Uterus (tissue), 4 donors: ENCODE results near the gene TBPL2. TPM values are rescaled to one million over a fixed set of nuclear protein-coding genes. Genes with fewer than 3 reads are reported as not detected.

Experiments
- DNase-seq, 2 donors: peaks; one replicate each; pipeline ENCODE4 v3.0.0-alpha.2; 2019 to 2020
- H3K27ac ChIP-seq, 2 donors: fragments of 200-600 bp; sonication (generic); 1 replicate in 1 of 2; 2 replicates in 1 of 2; pipeline ENCODE4 v1.5.1; 2016 to 2018
- H3K27me3 ChIP-seq, 2 donors: fragments of 200-600 bp; sonication (generic); one replicate each; pipeline ENCODE4 v1.5.1; 2018 to 2019; ENCODE audit warnings: control low read depth in 1 of 2
- H3K36me3 ChIP-seq, 2 donors: fragments of 200-600 bp; sonication (generic); one replicate each; pipeline ENCODE4 v1.5.1; 2019; ENCODE audit warnings: control low read depth in 1 of 2
- H3K4me1 ChIP-seq, 2 donors: fragments of 200-600 bp; sonication (generic); one replicate each; pipeline ENCODE4 v1.5.1; 2018 to 2019; ENCODE audit warnings: control low read depth in 1 of 2
- H3K4me3 ChIP-seq, 2 donors: fragments of 200-600 bp; sonication (generic); 1 replicate in 1 of 2; 2 replicates in 1 of 2; pipeline ENCODE4 v1.5.1; 2018 to 2019; ENCODE audit warnings: mild to moderate bottlenecking in 1 of 2
- H3K9me3 ChIP-seq, 2 donors: fragments of 200-600 bp; sonication (generic); one replicate each; pipeline ENCODE4 v1.5.1; 2019; ENCODE audit warnings: control low read depth in 1 of 2
- CTCF ChIP-seq, 4 experiments: fragments of 200-600 bp in 2 of 4; fragments of 450-650 bp in 2 of 4; sonication (generic) in 2 of 4; IDR thresholded peaks; one replicate each; pipeline ENCODE4 v1.5.1; 2016 to 2019; ENCODE audit warnings: antibody characterized with exemption in 4 of 4, mild to moderate bottlenecking in 2 of 4, moderate library complexity in 1 of 4
- POLR2A ChIP-seq, 2 donors: fragments of 450-650 bp; IDR thresholded peaks; one replicate each; pipeline ENCODE4 v1.6.1; 2016; ENCODE audit warnings: antibody characterized with exemption in 2 of 2, mild to moderate bottlenecking in 1 of 2, moderate library complexity in 1 of 2
- intact Hi-C: fragments of 100-400 bp; cut with DNase I; formaldehyde crosslinking; loops from one replicate; pipeline ENCODE4 v1.15.1; 2023; ENCODE audit warnings: low total_unique reads
- total RNA-seq, 4 donors: library from RNA; depleted of rRNA in 3 of 4; stranded (reverse); fragments of >200 nt in 3 of 4; gene quantifications; one replicate each; pipeline versions ENCODE4 v1.1.0 to v1.2.4, GENCODE V29; 2014 to 2023
- donor health status: DM: yes; HTN: yes; CAD: no.

Gene TBPL2
- total RNA-seq, 4 donors from 2014 or later: not detected

GRCh38 chr14:55433880-55434804, 6.3 kb downstream of the TBPL2 start:
- H3K4me3 ChIP-seq: no peak overlapping the region
- H3K36me3 ChIP-seq: no peaks in the 10 kb centered on the region
- TF ChIP-seq CTCF (IDR thresholded peaks at IDR 0.05): no peak
- TF ChIP-seq POLR2A (IDR thresholded peaks at IDR 0.05): no peak
- no peaks in the 10 kb centered on the region for H3K27me3 ChIP-seq
- H3K9me3 ChIP-seq: no peaks in the 10 kb centered on the region
- intact Hi-C loops: no loop called here
- no peak overlapping the region for H3K27ac ChIP-seq
- DNase-seq: no peak
- no peaks in the 10 kb centered on the region for H3K4me1 ChIP-seq

DNA sequence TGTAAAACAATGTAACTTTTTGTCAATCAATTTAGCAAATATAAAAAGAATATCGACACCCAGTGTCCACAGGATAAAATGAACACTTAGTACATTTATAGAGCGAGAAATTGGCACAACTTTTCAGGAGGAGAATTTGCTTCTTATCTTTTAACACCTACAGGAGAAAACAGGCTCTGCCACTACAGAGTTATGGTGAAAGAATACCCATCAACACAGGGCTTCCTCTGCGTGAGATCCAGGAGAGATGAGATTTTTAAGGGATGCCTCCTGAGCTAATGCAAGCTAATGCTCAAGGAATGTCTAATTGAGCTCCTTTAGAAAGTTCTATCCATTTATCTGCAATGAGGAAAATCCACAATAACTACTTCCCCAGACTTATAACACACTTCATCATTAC, 7.8 kb downstream of the TBPL2 start:
- Histone ChIP-seq H3K27me3 (no peaks in the 10 kb centered on the region), H3K27ac (no peak overlapping the region), H3K4me3 (no peak overlapping the region), H3K36me3 (no peaks in the 10 kb centered on the region), H3K4me1 (no peaks in the 10 kb centered on the region), H3K9me3 (no peaks in the 10 kb centered on the region)
- intact Hi-C loops: no loop called here
- no peak for DNase-seq
- TF ChIP-seq CTCF (IDR thresholded peaks at IDR 0.05) (no peak), POLR2A (IDR thresholded peaks at IDR 0.05) (no peak)

- Histone ChIP-seq H3K4me1 (no peaks in the 10 kb centered on the region), H3K27me3 (no peaks in the 10 kb centered on the region), H3K27ac (no peak overlapping the region), H3K36me3 (no peaks in the 10 kb centered on the region), H3K4me3 (no peak overlapping the region), H3K9me3 (no peaks in the 10 kb centered on the region)
- peak in 1 of 2 donors; percentile 36 for DNase-seq
- TF ChIP-seq CTCF (IDR thresholded peaks at IDR 0.05): peak in 3 of 4 experiments; percentile 13 to 43 (median 21)
- no peak for TF ChIP-seq POLR2A (IDR thresholded peaks at IDR 0.05)
- intact Hi-C loops: no loop called here
Measured at GRCh38 chr14:55430024-55430690, 10.3 kb downstream of the TBPL2 start.

DNA sequence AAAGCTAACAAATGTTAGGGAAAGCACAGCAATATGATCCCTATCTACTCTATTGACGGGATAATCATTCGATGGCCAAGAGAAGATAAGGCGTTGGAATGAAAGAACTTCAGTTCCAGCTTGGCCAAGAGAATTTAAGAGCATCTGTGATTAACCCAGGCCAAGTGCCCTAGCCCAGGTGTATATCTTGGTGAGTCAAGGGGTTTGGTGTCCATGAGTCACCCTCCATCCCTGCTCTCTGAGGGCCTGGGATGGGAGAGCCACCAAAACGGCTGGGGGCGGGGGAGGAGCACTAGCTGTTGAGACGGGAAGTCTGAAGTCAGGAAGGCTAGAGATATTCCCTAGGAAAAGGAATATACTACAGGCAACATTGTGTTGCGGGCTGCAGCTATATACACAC, 13.0 kb downstream of the TBPL2 start:
- no peaks in the 10 kb centered on the region for H3K4me1 ChIP-seq
- no peak overlapping the region for H3K4me3 ChIP-seq
- no peak for TF ChIP-seq CTCF (IDR thresholded peaks at IDR 0.05)
- no peak for TF ChIP-seq POLR2A (IDR thresholded peaks at IDR 0.05)
- intact Hi-C loops: no loop called here
- no peak for DNase-seq
- no peaks in the 10 kb centered on the region for H3K27me3 ChIP-seq
- no peaks in the 10 kb centered on the region for H3K9me3 ChIP-seq
- H3K36me3 ChIP-seq: no peaks in the 10 kb centered on the region
- no peak overlapping the region for H3K27ac ChIP-seq

- H3K36me3 ChIP-seq: no peaks in the 10 kb centered on the region
- no peak overlapping the region for H3K4me3 ChIP-seq
- H3K27ac ChIP-seq: peak overlapping the region in 1 of 2 donors; percentile 18
- H3K27me3 ChIP-seq: no peaks in the 10 kb centered on the region
- H3K4me1 ChIP-seq: no peaks in the 10 kb centered on the region
- no peak for DNase-seq
- intact Hi-C loops: no loop called here
- H3K9me3 ChIP-seq: no peaks in the 10 kb centered on the region
- no peak for TF ChIP-seq POLR2A (IDR thresholded peaks at IDR 0.05)
- no peak for TF ChIP-seq CTCF (IDR thresholded peaks at IDR 0.05)
Measured at GRCh38 chr14:55426891-55427290, 13.5 kb downstream of the TBPL2 start.
